ENCODE measurements around the gene GSTA3. TPM values are rescaled to one million over a fixed set of nuclear protein-coding genes. Genes with fewer than 3 reads are reported as not detected.

Gene GSTA3
- total and polyA plus RNA-seq, 2 of the 4 experiments (the other 2 are of a cell fraction): not detected

- BruUV-seq (replicated peaks): no TSS peak
- Histone ChIP-seq H4K20me1 (ENCODE audit: insufficient read depth, low read length) (no peaks in the 10 kb centered on the region), H4K5ac (ENCODE audit: low read depth, low read length) (no peak overlapping the region), H2BK5ac (ENCODE audit: low read depth, low read length, poor library complexity, severe bottlenecking) (no peak overlapping the region), H2AK5ac (ENCODE audit: low read depth, low read length) (no peak overlapping the region), H2AK9ac (replicated peaks; ENCODE audit: low read depth, low read length, poor library complexity) (no peak overlapping the region), H3K4me2 (ENCODE audit: low read depth, low read length) (no peak overlapping the region), H3K4me1 (ENCODE audit: control insufficient read depth, insufficient read depth, low read length) (peaks cover 9% of the 10 kb centered on the region; the same call in 1 of the 2 replicates), H3K9me3 (ENCODE audit: control insufficient read depth, insufficient read depth, low read length) (no peaks in the 10 kb centered on the region), H3K36me3 (ENCODE audit: control insufficient read depth, insufficient read depth, low read length) (no peaks in the 10 kb centered on the region), H3K56ac (ENCODE audit: extremely low read depth, insufficient read depth, low read length) (no peak overlapping the region), H4K91ac (ENCODE audit: insufficient read depth, low read depth, low read length) (no peak overlapping the region), H2BK120ac (ENCODE audit: low read depth, low read length) (no peak overlapping the region), H3K79me1 (ENCODE audit: low read depth in 1 of 2, low read length in 2 of 2) (no peaks in the 10 kb centered on the region), H2BK15ac (ENCODE audit: low read depth, low read length) (no peak overlapping the region), H2BK20ac (ENCODE audit: low read depth, low read length) (no peak overlapping the region), H3K27ac (ENCODE audit: insufficient read depth, low read length) (no peak overlapping the region), H4K8ac (ENCODE audit: low read depth in 2 of 2, low read length in 2 of 2) (no peak overlapping the region), H3K9me1 (ENCODE audit: insufficient read depth, low read length) (no peaks in the 10 kb centered on the region; the same call in 1 of the 2 replicates), H3K4me3 (ENCODE audit: insufficient read depth, low read depth, low read length) (no peak overlapping the region), H3K18ac (ENCODE audit: low read depth, low read length) (no peak overlapping the region), H3K23ac (ENCODE audit: low read depth, low read length) (no peak overlapping the region), H3K27me3 (ENCODE audit: control insufficient read depth, insufficient read depth, low read length) (no peaks in the 10 kb centered on the region), H3K4ac (ENCODE audit: low read depth, low read length) (no peak overlapping the region), H3K14ac (replicated peaks; ENCODE audit: low read depth, low read length) (no peak overlapping the region), H2AFZ (replicated peaks; ENCODE audit: low read length, poor library complexity) (no peak overlapping the region), H3K9ac (ENCODE audit: low read depth, low read length) (no peak overlapping the region)
- intact Hi-C loops (cut with micrococcal nuclease): loop anchor here (10.0 kb wide), 1 partner anchor 53 kb away; no protein-coding TSS in a partner anchor
- CTCF ChIA-PET: no interaction called here
- no peak for ATAC-seq (ENCODE audit: low read depth)
- in situ Hi-C loops (cut with MboI; ENCODE audit: low sequenced_read_pairs): no loop called here
- DNase-seq: no peak
- POLR2A ChIA-PET (ENCODE audit: unreplicated experiment): no interaction called here
- WGBS, 2 experiments (ENCODE audit: extremely low coverage in 2 of 2, insufficient read length in 1 of 2): no CpG with 5 or more reads among the region's 6 CpGs
- dilution Hi-C loops (cut with HindIII; ENCODE audit: low sequenced_read_pairs, unreplicated experiment): no loop called here
- TF ChIP-seq BHLHE40 (IDR thresholded peaks at IDR 0.05; ENCODE audit: low read depth, low read length): no peak
- TF ChIP-seq RFX5 (IDR thresholded peaks at IDR 0.05; ENCODE audit: low read depth, low read length): no peak
- TF ChIP-seq POLR2A (IDR thresholded peaks at IDR 0.05; ENCODE audit: low read depth, low read length): no peak
- no peak for TF ChIP-seq MAZ (IDR thresholded peaks at IDR 0.05; ENCODE audit: borderline replicate concordance, low read depth, low read length)
- no peak for TF ChIP-seq USF2 (IDR thresholded peaks at IDR 0.05; ENCODE audit: low read depth, low read length)
- TF ChIP-seq MXI1 (IDR thresholded peaks at IDR 0.05; ENCODE audit: borderline replicate concordance, low read depth, low read length): no peak
- TF ChIP-seq FOS (IDR thresholded peaks at IDR 0.05; ENCODE audit: low read depth, low read length): no peak
- no peak for TF ChIP-seq CEBPB (IDR thresholded peaks at IDR 0.05; ENCODE audit: low read depth, low read length)
- TF ChIP-seq NFE2L2 (IDR thresholded peaks at IDR 0.05; ENCODE audit: low read depth, low read length): no peak
- TF ChIP-seq SMC3 (IDR thresholded peaks at IDR 0.05; ENCODE audit: low read depth, low read length): no peak
- no peak for TF ChIP-seq ELK1 (IDR thresholded peaks at IDR 0.05; ENCODE audit: borderline replicate concordance, low read depth, low read length)
- no peak for TF ChIP-seq CTCF (conservative IDR thresholded peaks at IDR 0.05; ENCODE audit: low read depth, low read length)
- no peak for TF ChIP-seq MAFK (IDR thresholded peaks at IDR 0.05; ENCODE audit: low read depth, low read length)
- TF ChIP-seq RAD21 (IDR thresholded peaks at IDR 0.05; ENCODE audit: low read length): no peak
Measured at GRCh38 chr6:52921743-52922142, 12.2 kb upstream of the GSTA3 start.

Data from IMR-90 (cell line).